B cell (primary cell): Measurements from ENCODE around the gene LENG8. TPM values are rescaled to one million over a fixed set of nuclear protein-coding genes. Genes with fewer than 3 reads are reported as not detected.

Experiments used
- ATAC-seq: fragments of 200-7000 bp; cut with Tn5 transposase; one replicate; pipeline ENCODE4 v1.10.0; 2021; ENCODE audit warnings: low read depth, mild to moderate bottlenecking, moderate number of reproducible peaks, moderate library complexity
- CTCF ChIA-PET: fragments of 350-600 bp; sonication (Branson Sonifier 250); formaldehyde crosslinking; loops from one replicate; lab custom pipeline; 2021; ENCODE audit warnings: antibody characterized with exemption, inconsistent platforms; lab: Charles Lee
- POLR2A ChIA-PET: fragments of 350-600 bp; sonication (Branson Sonifier 250); formaldehyde crosslinking; loops from one replicate; lab custom pipeline; 2021; ENCODE audit warnings: antibody characterized with exemption; lab: Charles Lee
- DNase-seq: peaks from one replicate; pipeline ENCODE4 v3.0.0; 2013
- H2AFZ ChIP-seq: 2 replicates; pipeline ENCODE4 v1.6.1; 2012; ENCODE audit warnings: mild to moderate bottlenecking, low read depth, low read length; ENCODE audit not compliant: insufficient read depth, poor library complexity, severe bottlenecking
- H3K27ac ChIP-seq, 2 donors: 1 replicate in 1 of 2; 2 replicates in 1 of 2; pipeline ENCODE4 v1.5.1; 2012 to 2013; ENCODE audit warnings: low read length in 2 of 2, mild to moderate bottlenecking in 2 of 2, moderate library complexity in 1 of 2
- H3K27me3 ChIP-seq, 4 experiments: fragments of 200-600 bp in 1 of 4; sonication (generic) in 1 of 4; replicated peaks in 1 of 4; 1 replicate in 2 of 4; 2 replicates in 2 of 4; pipeline versions ENCODE4 v1.6.1 to v1.7.0; 2013 to 2016; ENCODE audit warnings: low read length in 3 of 4, mild to moderate bottlenecking in 2 of 4, mixed read lengths in 1 of 4, moderate library complexity in 1 of 4; ENCODE audit not compliant: insufficient read depth in 4 of 4, control insufficient read depth in 3 of 4; ENCODE audit errors: control extremely low read depth in 1 of 4
- H3K36me3 ChIP-seq, 2 experiments: replicated peaks in 1 of 2; 1 replicate in 1 of 2; 2 replicates in 1 of 2; pipeline versions ENCODE4 v1.6.1 to v1.7.1; 2013; ENCODE audit warnings: low read length in 1 of 2; ENCODE audit not compliant: insufficient read depth in 2 of 2, control insufficient read depth in 1 of 2; ENCODE audit errors: control extremely low read depth in 1 of 2, extremely low read depth in 1 of 2
- H3K4me1 ChIP-seq, 2 donors: fragments of 200-600 bp in 1 of 2; sonication (generic) in 1 of 2; 1 replicate in 1 of 2; 2 replicates in 1 of 2; pipeline versions ENCODE4 v1.5.1 to v1.6.1; 2013 to 2017; ENCODE audit warnings: low read length in 2 of 2; ENCODE audit not compliant: control insufficient read depth in 2 of 2, insufficient read depth in 2 of 2
- H3K4me2 ChIP-seq: replicated peaks from 2 replicates; pipeline ENCODE3; 2012; ENCODE audit warnings: mild to moderate bottlenecking, low read depth, low read length; ENCODE audit not compliant: poor library complexity, severe bottlenecking
- H3K4me3 ChIP-seq, 5 experiments: fragments of 200-600 bp in 1 of 5; sonication (generic) in 1 of 5; 1 replicate in 3 of 5; 2 replicates in 2 of 5; pipeline versions ENCODE4 v1.5.1 to v1.7.0; 2011 to 2016; ENCODE audit warnings: low read length in 4 of 5, mild to moderate bottlenecking in 4 of 5, low read depth in 2 of 5, control low read depth in 1 of 5, moderate library complexity in 1 of 5; ENCODE audit not compliant: insufficient read depth in 1 of 5; ENCODE audit errors: control extremely low read depth in 1 of 5, extremely low read depth in 1 of 5
- H3K79me2 ChIP-seq: fragments of 200-600 bp; sonication (generic); one replicate; pipeline ENCODE4 v1.6.0; 2016; ENCODE audit warnings: low read length; ENCODE audit not compliant: control insufficient read depth, insufficient read depth
- H3K9ac ChIP-seq: fragments of 200-600 bp; sonication (generic); 2 replicates; pipeline ENCODE4 v1.6.1; 2017; ENCODE audit warnings: mild to moderate bottlenecking, low read length, moderate library complexity
- H3K9me3 ChIP-seq, 3 donors: one replicate each; pipeline versions ENCODE4 v1.6.1 to v1.7.1; 2013; ENCODE audit warnings: low read length in 2 of 3; ENCODE audit not compliant: control insufficient read depth in 2 of 3, insufficient read depth in 1 of 3; ENCODE audit errors: control extremely low read depth in 1 of 3
- H4K20me1 ChIP-seq: 2 replicates; pipeline ENCODE4 v1.6.0; 2012; ENCODE audit warnings: mild to moderate bottlenecking, low read length; ENCODE audit not compliant: insufficient read depth, control insufficient read depth, poor library complexity, severe bottlenecking
- H3K27ac Mint-ChIP-seq: one replicate; pipeline ENCODE4 v1.8.0; 2021; ENCODE audit warnings: mixed read lengths
- H3K27me3 Mint-ChIP-seq: one replicate; pipeline ENCODE4 v1.8.0; 2021; ENCODE audit warnings: mixed read lengths
- H3K4me1 Mint-ChIP-seq: one replicate; pipeline ENCODE4 v1.8.0; 2021; ENCODE audit warnings: mixed read lengths
- H3K4me3 Mint-ChIP-seq: one replicate; pipeline ENCODE4 v1.8.0; 2021; ENCODE audit warnings: mixed read lengths
- H3K9me3 Mint-ChIP-seq: one replicate; pipeline ENCODE4 v1.8.0; 2022; ENCODE audit warnings: mixed read lengths; ENCODE audit not compliant: insufficient read depth
- EZH2 ChIP-seq: IDR thresholded peaks from 2 replicates; pipeline ENCODE4 v1.6.1; 2012; ENCODE audit warnings: borderline replicate concordance, low read depth, mild to moderate bottlenecking, moderate library complexity, low read length; ENCODE audit not compliant: insufficient read depth, poor library complexity, severe bottlenecking
- WGBS: methylation state at CpG from one replicate; pipeline ENCODE4 v1.1.5; 2013; ENCODE audit warnings: missing lambda C conversion rate; ENCODE audit not compliant: insufficient coverage; 5-methylcytosine and 5-hydroxymethylcytosine counted together
- intact Hi-C: fragments of 100-400 bp; cut with micrococcal nuclease; formaldehyde crosslinking; loops from one replicate; pipeline ENCODE4 v1.10.0; 2022
- polyA plus RNA-seq: library from polyadenylated mRNA; depleted of rRNA; stranded (reverse); fragments of >200 nt; gene quantifications from 2 replicates; pipeline ENCODE4 v1.2.3, GENCODE V29; 2012
- total RNA-seq, 2 donors: library from RNA; stranded (reverse); fragments of 120-200 nt in 1 of 2; gene quantifications; 1 replicate in 1 of 2; 2 replicates in 1 of 2; pipeline versions ENCODE4 v1.2.3 to v1.2.4, GENCODE V29; 2013 to 2022
- TF ChIP-seq, protein P1 (sequence below): fragments of 200-600 bp; IDR thresholded peaks from one replicate; pipeline ENCODE4 v1.8.0; 2022; ENCODE audit warnings: antibody characterized with exemption, mild to moderate bottlenecking

LENG8 gene
- total and polyA plus RNA-seq, 2 donors (not counting 1 experiment from before 2014, with no cell fraction given), result 687 to 753 TPM

GRCh38 chr19:54464044-54464629 lies 15.1 kb downstream of the LENG8 start:
- H3K9me3 Mint-ChIP-seq, result no peaks in the 10 kb centered on the region
- peak overlapping the region; percentile 100 for H3K4me2 ChIP-seq
- H3K27me3 Mint-ChIP-seq, result peaks cover 10% of the 10 kb centered on the region
- TF ChIP-seq, protein P1, sequence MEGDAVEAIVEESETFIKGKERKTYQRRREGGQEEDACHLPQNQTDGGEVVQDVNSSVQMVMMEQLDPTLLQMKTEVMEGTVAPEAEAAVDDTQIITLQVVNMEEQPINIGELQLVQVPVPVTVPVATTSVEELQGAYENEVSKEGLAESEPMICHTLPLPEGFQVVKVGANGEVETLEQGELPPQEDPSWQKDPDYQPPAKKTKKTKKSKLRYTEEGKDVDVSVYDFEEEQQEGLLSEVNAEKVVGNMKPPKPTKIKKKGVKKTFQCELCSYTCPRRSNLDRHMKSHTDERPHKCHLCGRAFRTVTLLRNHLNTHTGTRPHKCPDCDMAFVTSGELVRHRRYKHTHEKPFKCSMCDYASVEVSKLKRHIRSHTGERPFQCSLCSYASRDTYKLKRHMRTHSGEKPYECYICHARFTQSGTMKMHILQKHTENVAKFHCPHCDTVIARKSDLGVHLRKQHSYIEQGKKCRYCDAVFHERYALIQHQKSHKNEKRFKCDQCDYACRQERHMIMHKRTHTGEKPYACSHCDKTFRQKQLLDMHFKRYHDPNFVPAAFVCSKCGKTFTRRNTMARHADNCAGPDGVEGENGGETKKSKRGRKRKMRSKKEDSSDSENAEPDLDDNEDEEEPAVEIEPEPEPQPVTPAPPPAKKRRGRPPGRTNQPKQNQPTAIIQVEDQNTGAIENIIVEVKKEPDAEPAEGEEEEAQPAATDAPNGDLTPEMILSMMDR, result no peak
- no peak for TF ChIP-seq EZH2
- H3K4me3 ChIP-seq, result peak overlapping the region; percentile 65 to 88 (median 74)
- peaks cover 37% of the 10 kb centered on the region for H4K20me1 ChIP-seq
- peak overlapping the region; percentile 84 to 85 for H3K27ac ChIP-seq
- DNase-seq (peak; percentile 98), ATAC-seq (peak; percentile 46)
- peak overlapping the region; percentile 93 for H3K27ac Mint-ChIP-seq
- ChIA-PET POLR2A (interaction anchor here (0.6 to 1.1 kb wide), 2 partner anchors 15 to 812 kb away, joined by 3 to 5 read pairs; partner anchors contain the start of gene LENG8), CTCF (interaction anchor here (0.6 kb wide), 1 partner anchor 15 kb away, joined by 3 read pairs; the partner anchor contains the start of gene LENG8)
- intact Hi-C loops, result loop anchor here (1.0 to 5.0 kb wide), 4 partner anchors 46 to 597 kb away; partner anchors contain the start of genes CNOT3 and MYADM
- H2AFZ ChIP-seq, result peak overlapping the region; percentile 81
- H3K36me3 ChIP-seq, result peaks cover 0 to 26% of the 10 kb centered on the region in 2 experiments
- peaks cover 0 to 26% (median 0%) of the 10 kb centered on the region in 3 donors for H3K9me3 ChIP-seq
- peak overlapping the region; percentile 91 for H3K4me3 Mint-ChIP-seq
- WGBS, result 0% methylated on average over 25 of the region's 26 CpGs
- H3K79me2 ChIP-seq, result peaks cover 7% of the 10 kb centered on the region
- H3K4me1 ChIP-seq, result peaks cover 16 to 29% of the 10 kb centered on the region in 2 donors
- H3K4me1 Mint-ChIP-seq, result peaks cover 19% of the 10 kb centered on the region
- peak overlapping the region; percentile 81 for H3K9ac ChIP-seq
- peaks cover 0 to 6% (median 0%) of the 10 kb centered on the region in 4 experiments for H3K27me3 ChIP-seq
